IPS-15b (cell line): ENCODE measurements around the gene NCS1.

Experiments
- H3K27me3 ChIP-seq: one replicate; pipeline ENCODE4 v1.6.1; 2013; ENCODE audit warnings: low read length; ENCODE audit not compliant: control insufficient read depth, insufficient read depth
- H3K36me3 ChIP-seq: one replicate; pipeline ENCODE4 v1.6.1; 2013; ENCODE audit warnings: low read length; ENCODE audit not compliant: control insufficient read depth, insufficient read depth
- H3K4me1 ChIP-seq: one replicate; pipeline ENCODE4 v1.6.1; 2013; ENCODE audit warnings: mild to moderate bottlenecking, low read length; ENCODE audit not compliant: control insufficient read depth, insufficient read depth
- H3K4me3 ChIP-seq: one replicate; pipeline ENCODE4 v1.5.1; 2013; ENCODE audit warnings: low read depth, low read length
- H3K9ac ChIP-seq: one replicate; pipeline ENCODE4 v1.6.1; 2013; ENCODE audit warnings: low read depth, mild to moderate bottlenecking, low read length
- H3K9me3 ChIP-seq: one replicate; pipeline ENCODE4 v1.6.1; 2013; ENCODE audit warnings: mild to moderate bottlenecking, low read length; ENCODE audit not compliant: control insufficient read depth, insufficient read depth

NCS1 gene

DNA sequence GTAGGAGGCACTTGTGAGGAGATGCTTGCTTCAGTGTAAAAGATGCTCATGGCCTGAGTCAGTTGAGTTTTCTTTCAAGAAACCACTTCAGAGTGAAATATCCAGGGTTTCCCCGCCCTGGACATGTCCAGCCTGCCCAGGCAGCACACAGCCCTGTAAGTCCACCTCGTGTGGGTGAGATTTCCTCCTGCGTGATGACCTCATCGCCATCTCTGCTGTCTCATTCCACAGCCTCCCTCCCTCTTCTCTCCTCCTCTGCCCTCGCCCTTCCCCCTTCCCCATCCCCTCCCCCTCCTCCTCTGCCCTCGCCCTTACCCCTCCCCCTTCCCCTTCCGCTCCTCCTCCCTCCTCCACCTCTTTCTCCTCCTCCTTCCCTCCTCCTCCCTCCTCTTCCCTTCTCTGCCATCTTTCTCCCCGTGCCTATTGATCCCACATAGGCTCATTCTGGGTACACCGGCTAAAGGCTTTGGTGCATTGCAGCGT is 34.0 kb upstream of the NCS1 start:
- Histone ChIP-seq H3K4me1 (peaks cover 18% of the 10 kb centered on the region), H3K9ac (no peak overlapping the region), H3K36me3 (peaks cover 2% of the 10 kb centered on the region), H3K27me3 (no peaks in the 10 kb centered on the region), H3K9me3 (no peaks in the 10 kb centered on the region), H3K4me3 (no peak overlapping the region)

DNA sequence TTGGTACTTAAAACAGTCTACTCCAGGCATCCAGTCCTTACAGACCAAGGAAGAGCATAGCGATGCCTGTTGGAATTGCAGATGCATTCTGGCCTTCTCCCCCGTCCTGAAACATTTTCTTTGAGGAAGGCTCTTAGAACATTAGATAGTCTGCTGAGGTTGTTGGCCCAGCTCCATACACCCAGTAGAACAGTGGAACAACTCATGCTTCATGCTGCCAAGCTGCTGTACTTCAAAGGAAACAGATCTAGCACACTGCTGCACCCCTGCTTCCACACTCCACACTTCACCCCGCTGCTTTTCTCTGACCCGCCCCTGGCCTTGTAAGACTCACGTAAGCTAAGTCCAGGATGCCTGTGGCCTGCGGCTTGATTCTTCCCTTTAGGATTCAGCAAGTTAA is 33.4 kb upstream of the NCS1 start:
- H3K27me3 ChIP-seq: no peaks in the 10 kb centered on the region
- no peaks in the 10 kb centered on the region for H3K9me3 ChIP-seq
- H3K9ac ChIP-seq: no peak overlapping the region
- no peak overlapping the region for H3K4me3 ChIP-seq
- no peaks in the 10 kb centered on the region for H3K36me3 ChIP-seq
- peaks cover 18% of the 10 kb centered on the region for H3K4me1 ChIP-seq

- no peaks in the 10 kb centered on the region for H3K36me3 ChIP-seq
- no peak overlapping the region for H3K9ac ChIP-seq
- no peaks in the 10 kb centered on the region for H3K9me3 ChIP-seq
- H3K4me3 ChIP-seq: no peak overlapping the region
- peaks cover 18% of the 10 kb centered on the region for H3K4me1 ChIP-seq
- no peaks in the 10 kb centered on the region for H3K27me3 ChIP-seq
These were observed 33.0 kb upstream of the NCS1 start for GRCh38 chr9:130139251-130139650.

GRCh38 chr9:130140706-130141105 is 31.5 kb upstream of the NCS1 start:
- H3K4me3 ChIP-seq: no peak overlapping the region

DNA sequence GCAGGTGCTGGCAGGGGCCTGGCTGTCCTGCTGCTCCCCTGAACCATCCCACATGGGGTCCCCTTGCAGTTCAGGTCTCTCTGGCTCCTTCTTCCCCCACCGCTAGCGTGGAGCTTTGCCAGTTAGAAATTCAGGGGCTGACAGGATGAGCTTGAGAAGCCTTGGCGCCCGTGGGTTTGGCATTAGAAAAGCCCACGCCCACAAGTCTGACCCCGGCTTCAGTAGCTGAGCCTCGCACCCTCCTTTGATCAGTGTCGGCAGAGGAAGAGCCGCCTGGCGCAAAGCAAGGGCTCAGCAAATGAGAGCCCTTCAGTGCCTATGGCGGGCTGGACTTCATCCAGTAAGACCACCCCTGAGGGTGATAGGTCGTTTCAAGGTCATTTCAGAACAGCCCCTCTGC is 30.1 kb upstream of the NCS1 start:
- Histone ChIP-seq H3K27me3 (no peaks in the 10 kb centered on the region), H3K9me3 (no peaks in the 10 kb centered on the region), H3K4me3 (no peak overlapping the region), H3K36me3 (no peaks in the 10 kb centered on the region), H3K9ac (no peak overlapping the region), H3K4me1 (peaks cover 18% of the 10 kb centered on the region)

More at GRCh38 chr9:130140706-130141105, 31.5 kb upstream of the NCS1 start:
- no peaks in the 10 kb centered on the region for H3K9me3 ChIP-seq
- no peak overlapping the region for H3K9ac ChIP-seq
- no peaks in the 10 kb centered on the region for H3K27me3 ChIP-seq
- H3K4me1 ChIP-seq: peaks cover 18% of the 10 kb centered on the region
- no peaks in the 10 kb centered on the region for H3K36me3 ChIP-seq

- Histone ChIP-seq H3K4me1 (peaks cover 17% of the 10 kb centered on the region), H3K9ac (peak overlapping the region; percentile 47), H3K9me3 (no peaks in the 10 kb centered on the region), H3K4me3 (no peak overlapping the region), H3K27me3 (no peaks in the 10 kb centered on the region), H3K36me3 (no peaks in the 10 kb centered on the region)
These were observed 29.6 kb upstream of the NCS1 start for GRCh38 chr9:130142641-130143040.

DNA sequence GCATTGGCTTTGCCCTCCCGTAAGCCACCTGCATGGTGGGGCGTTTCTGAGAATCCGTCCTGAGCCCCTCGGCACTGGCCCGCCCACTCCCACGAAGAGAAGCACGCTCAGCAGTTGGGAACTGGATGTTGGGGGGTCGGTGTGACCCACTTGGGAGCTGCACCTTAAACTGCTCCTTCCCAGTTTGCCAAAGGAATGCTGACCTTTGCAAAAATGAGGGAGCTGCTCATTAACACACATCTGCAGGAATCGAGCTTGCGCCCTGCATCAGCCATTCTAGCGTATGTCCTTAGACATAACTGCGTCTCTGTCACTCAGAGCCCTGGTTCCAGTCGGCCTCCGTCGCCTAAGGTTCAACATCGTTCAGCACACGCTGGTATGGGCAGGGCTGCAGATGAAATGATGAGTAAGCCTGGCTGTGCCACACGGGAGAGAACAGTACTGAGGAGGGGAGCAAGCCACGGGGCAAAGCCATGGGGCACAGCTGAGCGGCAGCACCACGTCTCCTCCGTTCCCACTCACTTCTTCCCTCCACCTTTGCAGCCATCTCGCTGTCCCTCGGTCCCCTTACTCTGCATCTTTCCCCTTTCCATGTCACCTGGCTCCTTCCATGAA is 28.8 kb upstream of the NCS1 start:
- Histone ChIP-seq H3K4me3 (no peak overlapping the region), H3K27me3 (no peaks in the 10 kb centered on the region), H3K36me3 (no peaks in the 10 kb centered on the region), H3K4me1 (peaks cover 12% of the 10 kb centered on the region), H3K9ac (peak overlapping the region; percentile 47), H3K9me3 (no peaks in the 10 kb centered on the region)

DNA sequence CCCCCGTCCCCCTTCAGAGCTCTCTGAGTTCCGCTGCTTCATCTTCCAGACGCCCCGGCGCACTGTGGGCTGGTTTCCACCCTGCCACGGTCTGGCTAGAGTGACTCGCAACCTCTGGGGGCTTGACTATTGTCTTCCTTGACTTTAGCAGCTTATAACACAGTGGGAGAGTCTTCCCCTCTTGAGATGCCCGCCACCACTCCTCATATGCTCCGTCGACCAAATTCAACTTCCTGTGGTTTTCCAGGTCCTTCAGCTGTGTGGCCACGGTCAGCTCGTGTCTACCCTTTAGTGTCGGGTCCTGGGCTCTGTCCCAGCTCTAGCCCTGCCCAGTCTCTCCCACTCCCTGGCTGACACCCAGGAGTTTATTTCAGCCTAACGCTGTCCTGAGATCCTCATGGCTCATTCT is 28.2 kb upstream of the NCS1 start:
- no peaks in the 10 kb centered on the region for H3K36me3 ChIP-seq
- H3K9ac ChIP-seq: no peak overlapping the region
- H3K9me3 ChIP-seq: no peaks in the 10 kb centered on the region
- H3K4me1 ChIP-seq: peaks cover 6% of the 10 kb centered on the region
- no peak overlapping the region for H3K4me3 ChIP-seq
- H3K27me3 ChIP-seq: no peaks in the 10 kb centered on the region

GRCh38 chr9:130144703-130145102 is 27.5 kb upstream of the NCS1 start:
- no peak overlapping the region for H3K4me3 ChIP-seq
- peaks cover 4% of the 10 kb centered on the region for H3K4me1 ChIP-seq
- no peaks in the 10 kb centered on the region for H3K36me3 ChIP-seq
- H3K9ac ChIP-seq: no peak overlapping the region
- H3K27me3 ChIP-seq: no peaks in the 10 kb centered on the region
- H3K9me3 ChIP-seq: no peaks in the 10 kb centered on the region

DNA sequence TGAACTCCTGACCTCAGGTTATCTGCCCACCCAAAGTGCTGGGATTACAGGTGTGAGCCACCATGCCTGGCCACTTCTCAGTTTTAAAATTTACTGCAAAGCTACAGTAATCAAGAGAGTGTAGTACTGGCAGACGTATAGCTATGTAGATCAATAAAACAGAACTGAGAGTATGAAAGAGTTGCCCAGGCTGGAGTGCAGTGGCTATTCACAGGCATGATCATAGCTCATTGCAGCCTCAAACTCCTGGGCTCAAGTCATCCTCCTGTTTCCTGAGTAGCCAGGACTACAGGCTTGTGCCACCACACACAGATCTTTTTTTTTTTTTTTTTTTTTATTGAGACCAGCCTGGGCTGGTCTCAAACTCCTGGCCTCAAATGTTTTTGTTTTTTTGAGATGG is 26.5 kb upstream of the NCS1 start:
- no peaks in the 10 kb centered on the region for H3K9me3 ChIP-seq
- H3K36me3 ChIP-seq: no peaks in the 10 kb centered on the region
- no peak overlapping the region for H3K9ac ChIP-seq
- H3K4me1 ChIP-seq: peaks cover 4% of the 10 kb centered on the region
- H3K4me3 ChIP-seq: no peak overlapping the region
- no peaks in the 10 kb centered on the region for H3K27me3 ChIP-seq

DNA sequence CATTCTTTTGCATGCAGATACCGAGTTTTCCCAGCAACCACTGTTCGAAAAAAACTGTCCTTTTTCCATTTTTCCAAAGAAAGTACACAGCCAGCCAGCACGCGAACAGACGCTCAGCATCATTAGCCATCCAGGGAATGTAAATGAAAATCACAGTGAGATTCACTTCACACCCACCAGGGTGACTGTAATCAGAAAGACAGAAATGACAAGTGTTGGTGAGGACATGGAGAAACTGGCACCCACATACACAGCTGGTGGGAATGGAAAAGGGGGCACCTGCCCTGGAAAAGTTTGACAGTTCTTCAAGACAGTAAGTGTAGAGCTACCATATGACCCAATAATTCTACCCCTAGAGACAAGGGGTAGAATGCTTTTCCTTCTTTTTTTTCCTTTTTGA is 25.0 kb upstream of the NCS1 start:
- no peak overlapping the region for H3K9ac ChIP-seq
- H3K27me3 ChIP-seq: no peaks in the 10 kb centered on the region
- no peaks in the 10 kb centered on the region for H3K36me3 ChIP-seq
- H3K4me1 ChIP-seq: peaks cover 4% of the 10 kb centered on the region
- no peak overlapping the region for H3K4me3 ChIP-seq
- no peaks in the 10 kb centered on the region for H3K9me3 ChIP-seq

GRCh38 chr9:130147910-130148309 is 24.3 kb upstream of the NCS1 start:
- no peaks in the 10 kb centered on the region for H3K27me3 ChIP-seq
- H3K4me3 ChIP-seq: no peak overlapping the region
- peaks cover 2% of the 10 kb centered on the region for H3K4me1 ChIP-seq
- H3K9me3 ChIP-seq: no peaks in the 10 kb centered on the region
- H3K9ac ChIP-seq: no peak overlapping the region
- H3K36me3 ChIP-seq: no peaks in the 10 kb centered on the region
